Measurements from ENCODE around the gene ENTHD1. TPM values are rescaled to one million over a fixed set of nuclear protein-coding genes. Genes with fewer than 3 reads are reported as not detected.
"Not testable (repeated sequence)": the region's sequence is repeated elsewhere in the genome, so short reads cannot be mapped to it uniquely, and the experiment has no call there.

ENTHD1 gene
- total RNA-seq, 1 donor from 2014 or later = not detected

DNA sequence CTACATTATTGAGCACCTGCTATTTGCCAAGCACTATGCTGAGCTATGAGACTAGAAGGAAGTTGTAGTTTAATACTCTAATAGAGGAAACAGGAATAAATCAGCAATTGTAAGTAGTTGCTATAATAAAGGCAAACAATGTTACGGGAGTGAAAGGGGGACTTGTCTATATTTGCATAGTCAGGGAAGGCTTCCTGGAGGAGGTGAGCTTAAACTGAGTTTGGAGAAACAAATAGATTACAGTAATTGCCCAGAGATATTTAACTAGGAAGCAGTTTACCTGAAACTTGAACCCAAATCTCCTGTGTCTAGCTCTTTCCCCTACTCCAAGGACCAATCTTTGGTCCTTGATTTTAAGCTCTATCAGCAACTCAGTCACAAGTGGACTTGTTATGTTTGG, 2.1 kb upstream of the ENTHD1 start:
- Mint-ChIP-seq H3K4me3 (no peak overlapping the region), H3K36me3 (no peaks in the 10 kb centered on the region), H3K9me3 (no peaks in the 10 kb centered on the region), H3K4me1 (peaks cover 5% of the 10 kb centered on the region), H3K27me3 (ENCODE audit: insufficient read depth, low read depth) (no peaks in the 10 kb centered on the region), H3K27ac (no peak overlapping the region)
- Histone ChIP-seq H4K20me1 (ENCODE audit: low read depth) (no peaks in the 10 kb centered on the region), H3K4me2 (no peak overlapping the region), H3K27ac (no peak overlapping the region), H3K9me3 (ENCODE audit: low read depth) (no peaks in the 10 kb centered on the region), H3K79me2 (ENCODE audit: low read depth) (no peaks in the 10 kb centered on the region), H3K4me3 (no peak overlapping the region), H3K36me3 (no peaks in the 10 kb centered on the region), H3F3A (ENCODE audit: low read depth) (no peaks in the 10 kb centered on the region), H3K9ac (no peak overlapping the region), H2AFZ (replicated peaks) (no peak overlapping the region), H3K27me3 (peaks cover 3% of the 10 kb centered on the region), H3K4me1 (no peaks in the 10 kb centered on the region)
- no peak for DNase-seq (ENCODE audit: low spot score)
- TF ChIP-seq, protein P1, sequence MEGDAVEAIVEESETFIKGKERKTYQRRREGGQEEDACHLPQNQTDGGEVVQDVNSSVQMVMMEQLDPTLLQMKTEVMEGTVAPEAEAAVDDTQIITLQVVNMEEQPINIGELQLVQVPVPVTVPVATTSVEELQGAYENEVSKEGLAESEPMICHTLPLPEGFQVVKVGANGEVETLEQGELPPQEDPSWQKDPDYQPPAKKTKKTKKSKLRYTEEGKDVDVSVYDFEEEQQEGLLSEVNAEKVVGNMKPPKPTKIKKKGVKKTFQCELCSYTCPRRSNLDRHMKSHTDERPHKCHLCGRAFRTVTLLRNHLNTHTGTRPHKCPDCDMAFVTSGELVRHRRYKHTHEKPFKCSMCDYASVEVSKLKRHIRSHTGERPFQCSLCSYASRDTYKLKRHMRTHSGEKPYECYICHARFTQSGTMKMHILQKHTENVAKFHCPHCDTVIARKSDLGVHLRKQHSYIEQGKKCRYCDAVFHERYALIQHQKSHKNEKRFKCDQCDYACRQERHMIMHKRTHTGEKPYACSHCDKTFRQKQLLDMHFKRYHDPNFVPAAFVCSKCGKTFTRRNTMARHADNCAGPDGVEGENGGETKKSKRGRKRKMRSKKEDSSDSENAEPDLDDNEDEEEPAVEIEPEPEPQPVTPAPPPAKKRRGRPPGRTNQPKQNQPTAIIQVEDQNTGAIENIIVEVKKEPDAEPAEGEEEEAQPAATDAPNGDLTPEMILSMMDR (IDR thresholded peaks at IDR 0.05) = no peak
- TF ChIP-seq EZH2phosphoT487 (IDR thresholded peaks at IDR 0.05) = no peak
- TF ChIP-seq EZH2 (IDR thresholded peaks at IDR 0.05) = no peak

DNA sequence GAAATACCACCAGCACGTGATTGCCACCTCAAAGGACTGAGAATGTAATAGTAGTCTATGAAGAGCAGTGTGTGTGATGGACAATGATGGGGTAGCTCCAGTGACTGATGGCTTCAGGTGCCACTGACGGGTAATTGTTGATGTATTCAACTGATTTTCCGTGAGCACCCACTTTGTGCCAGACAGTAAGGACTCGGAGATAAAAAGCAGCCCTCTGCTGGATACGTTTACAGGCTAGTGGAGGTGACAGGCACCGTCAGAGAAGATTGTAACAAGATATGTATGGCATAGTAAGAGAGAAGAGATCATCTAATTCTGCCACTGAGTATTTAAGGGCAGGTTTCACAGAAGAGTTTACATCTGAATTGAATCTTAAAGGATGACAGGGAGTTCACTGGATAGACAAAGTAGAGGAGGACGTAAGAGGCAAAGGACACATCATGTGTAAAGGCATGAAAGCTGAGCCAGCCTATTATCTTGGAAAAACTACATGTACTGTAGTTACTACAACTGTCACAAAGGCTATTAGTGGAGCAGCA, 1.1 kb upstream of the ENTHD1 start:
- Histone ChIP-seq H3K4me1 (no peaks in the 10 kb centered on the region), H3K79me2 (ENCODE audit: low read depth) (no peaks in the 10 kb centered on the region), H3K27me3 (no peaks in the 10 kb centered on the region), H3K36me3 (no peaks in the 10 kb centered on the region), H3F3A (ENCODE audit: low read depth) (no peaks in the 10 kb centered on the region), H3K9ac (no peak overlapping the region), H4K20me1 (ENCODE audit: low read depth) (no peaks in the 10 kb centered on the region), H3K27ac (no peak overlapping the region), H3K4me3 (no peak overlapping the region), H3K9me3 (ENCODE audit: low read depth) (no peaks in the 10 kb centered on the region), H3K4me2 (no peak overlapping the region), H2AFZ (replicated peaks) (peak overlapping the region; percentile 37)
- Mint-ChIP-seq H3K27ac (no peak overlapping the region), H3K9me3 (no peaks in the 10 kb centered on the region), H3K36me3 (no peaks in the 10 kb centered on the region), H3K4me3 (no peak overlapping the region), H3K27me3 (ENCODE audit: insufficient read depth, low read depth) (no peaks in the 10 kb centered on the region), H3K4me1 (peaks cover 5% of the 10 kb centered on the region)
- no peak for DNase-seq (ENCODE audit: low spot score)
- no peak for TF ChIP-seq EZH2phosphoT487 (IDR thresholded peaks at IDR 0.05)
- no peak for TF ChIP-seq EZH2 (IDR thresholded peaks at IDR 0.05)
- TF ChIP-seq, protein P1 (IDR thresholded peaks at IDR 0.05) = no peak

DNA sequence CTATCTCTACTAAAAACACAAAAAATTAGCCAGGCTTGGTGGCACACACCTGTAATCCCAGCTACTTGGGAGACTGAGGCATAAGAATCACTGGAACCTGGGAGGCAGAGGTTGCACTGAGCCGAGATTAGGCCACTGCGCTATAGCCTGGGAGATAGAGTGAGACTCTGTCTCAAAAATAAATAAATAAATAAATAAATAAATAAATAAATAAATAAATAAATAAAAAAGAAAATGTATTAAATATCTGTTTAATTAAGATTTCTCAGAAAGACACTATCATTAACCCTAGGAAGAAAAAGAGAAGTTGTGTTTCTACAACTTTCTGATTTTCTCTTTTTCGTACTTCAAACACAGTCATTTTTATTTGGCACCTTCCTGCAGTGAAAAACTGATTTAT, 3.6 kb downstream of the ENTHD1 start:
- not testable (repeated sequence) for H3K9me3 Mint-ChIP-seq; H3K4me1 Mint-ChIP-seq; H3K9me3 ChIP-seq (ENCODE audit: low read depth); H2AFZ ChIP-seq (replicated peaks); H3K9ac ChIP-seq; H4K20me1 ChIP-seq (ENCODE audit: low read depth); H3F3A ChIP-seq (ENCODE audit: low read depth); H3K27ac ChIP-seq; H3K4me2 ChIP-seq; H3K27me3 Mint-ChIP-seq (ENCODE audit: insufficient read depth, low read depth); H3K4me3 Mint-ChIP-seq; H3K27ac Mint-ChIP-seq; H3K4me1 ChIP-seq; H3K4me3 ChIP-seq; DNase-seq (ENCODE audit: low spot score); H3K36me3 ChIP-seq; H3K36me3 Mint-ChIP-seq; H3K79me2 ChIP-seq (ENCODE audit: low read depth)
- peaks cover 32% of the 10 kb centered on the region for H3K27me3 ChIP-seq

DNA sequence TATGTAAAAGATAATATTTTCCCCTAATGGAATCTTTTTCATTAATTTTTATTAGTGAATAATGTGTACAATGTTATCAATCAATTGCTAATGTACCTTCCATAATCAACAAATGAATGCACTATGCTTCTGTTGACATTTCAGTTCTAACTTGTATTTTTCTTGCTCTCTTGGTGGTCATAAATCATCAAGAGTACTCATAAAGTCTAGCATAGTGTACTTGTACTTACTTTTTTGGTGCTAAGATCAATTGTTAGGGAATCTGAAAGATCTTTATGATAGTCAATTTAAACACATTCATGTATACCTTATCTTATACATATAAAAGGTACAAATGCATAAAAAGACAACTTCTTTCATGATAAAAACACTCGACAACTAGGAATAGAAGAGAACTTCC, 10.5 kb downstream of the ENTHD1 start:
- Mint-ChIP-seq H3K27me3 (ENCODE audit: insufficient read depth, low read depth) (no peaks in the 10 kb centered on the region), H3K36me3 (no peaks in the 10 kb centered on the region), H3K27ac (no peak overlapping the region), H3K4me1 (no peaks in the 10 kb centered on the region), H3K4me3 (no peak overlapping the region), H3K9me3 (no peaks in the 10 kb centered on the region)
- no peak for DNase-seq (ENCODE audit: low spot score)
- Histone ChIP-seq H3K9me3 (ENCODE audit: low read depth) (no peaks in the 10 kb centered on the region), H3F3A (ENCODE audit: low read depth) (no peaks in the 10 kb centered on the region), H3K27ac (no peak overlapping the region), H2AFZ (replicated peaks) (no peak overlapping the region), H3K9ac (no peak overlapping the region), H3K36me3 (no peaks in the 10 kb centered on the region), H4K20me1 (ENCODE audit: low read depth) (no peaks in the 10 kb centered on the region), H3K4me1 (no peaks in the 10 kb centered on the region), H3K4me2 (no peak overlapping the region), H3K79me2 (ENCODE audit: low read depth) (no peaks in the 10 kb centered on the region), H3K27me3 (peaks cover 40% of the 10 kb centered on the region), H3K4me3 (no peak overlapping the region)
- TF ChIP-seq EZH2phosphoT487 (IDR thresholded peaks at IDR 0.05) = no peak
- no peak for TF ChIP-seq EZH2 (IDR thresholded peaks at IDR 0.05)
- TF ChIP-seq, protein P1 (IDR thresholded peaks at IDR 0.05) = no peak

All from neural progenitor cell (in vitro differentiated cells).